ENCODE measurements around the gene MTG2.

Gene MTG2

GRCh38 chr20:62167474-62167873, 15.4 kb upstream of the MTG2 start:
- no CpG with 5 or more reads among the region's 6 CpGs for WGBS (ENCODE audit: extremely low coverage, insufficient coverage, insufficient read length)
- H3K4me3 ChIP-seq (ENCODE audit: low read depth, low read length), result no peak overlapping the region
- no peak overlapping the region for H2BK12ac ChIP-seq (ENCODE audit: low read length)
- H4K91ac ChIP-seq (ENCODE audit: low read depth, low read length), result no peak overlapping the region
- no peak overlapping the region for H2BK120ac ChIP-seq (ENCODE audit: insufficient read depth, low read length, poor library complexity)
- H3K23ac ChIP-seq (ENCODE audit: low read length), result no peak overlapping the region
- H3K4me2 ChIP-seq (ENCODE audit: low read length), result no peak overlapping the region
- no peaks in the 10 kb centered on the region for H3K79me2 ChIP-seq (ENCODE audit: control insufficient read depth, insufficient read depth, low read length, poor library complexity)
- H2BK5ac ChIP-seq (ENCODE audit: low read depth, low read length, poor library complexity), result no peak overlapping the region
- H4K8ac ChIP-seq (ENCODE audit: low read depth, low read length), result no peak overlapping the region
- no peak for DNase-seq
- no peaks in the 10 kb centered on the region for H3K27me3 ChIP-seq (ENCODE audit: insufficient read depth, low read length)
- H3K9me3 ChIP-seq (ENCODE audit: insufficient read depth, low read depth, low read length), result no peaks in the 10 kb centered on the region
- no peak overlapping the region for H3K14ac ChIP-seq (ENCODE audit: low read length)
- H4K12ac ChIP-seq (ENCODE audit: low read depth, low read length), result no peak overlapping the region
- H3K4me1 ChIP-seq (ENCODE audit: control insufficient read depth in 1 of 2, insufficient read depth in 2 of 2, low read length in 2 of 2), result peaks cover 0 to 3% of the 10 kb centered on the region in 2 experiments
- H3K9ac ChIP-seq (ENCODE audit: low read length), result no peak overlapping the region
- H2AK5ac ChIP-seq (ENCODE audit: low read length), result no peak overlapping the region
- H3K79me1 ChIP-seq (ENCODE audit: low read length), result no peaks in the 10 kb centered on the region
- H3K18ac ChIP-seq (ENCODE audit: low read length), result no peak overlapping the region
- no peak overlapping the region for H2AFZ ChIP-seq (ENCODE audit: insufficient read depth, low read length, poor library complexity)
- no peak overlapping the region for H3K4ac ChIP-seq (ENCODE audit: low read depth, low read length)
- H3K36me3 ChIP-seq (ENCODE audit: control insufficient read depth in 1 of 2, insufficient read depth in 2 of 2, low read length in 2 of 2), result peaks cover 64 to 66% of the 10 kb centered on the region in 2 experiments
- no peak overlapping the region for H3K27ac ChIP-seq (ENCODE audit: low read depth, low read length)

- no CpG with 5 or more reads among the region's 4 CpGs for WGBS (ENCODE audit: extremely low coverage, insufficient coverage, insufficient read length)
- no peak for DNase-seq
- Histone ChIP-seq H3K79me1 (ENCODE audit: low read length) (no peaks in the 10 kb centered on the region), H2BK12ac (ENCODE audit: low read length) (no peak overlapping the region), H3K27me3 (ENCODE audit: insufficient read depth, low read length) (no peaks in the 10 kb centered on the region), H3K9ac (ENCODE audit: low read length) (no peak overlapping the region), H2BK5ac (ENCODE audit: low read depth, low read length, poor library complexity) (no peak overlapping the region), H3K4ac (ENCODE audit: low read depth, low read length) (no peak overlapping the region), H2BK120ac (ENCODE audit: insufficient read depth, low read length, poor library complexity) (no peak overlapping the region), H3K14ac (ENCODE audit: low read length) (no peak overlapping the region), H3K4me2 (ENCODE audit: low read length) (no peak overlapping the region), H2AK5ac (ENCODE audit: low read length) (no peak overlapping the region), H3K4me1 (ENCODE audit: control insufficient read depth in 1 of 2, insufficient read depth in 2 of 2, low read length in 2 of 2) (peaks cover 0 to 3% of the 10 kb centered on the region in 2 experiments), H3K27ac (ENCODE audit: low read depth, low read length) (no peak overlapping the region), H3K4me3 (ENCODE audit: low read depth, low read length) (no peak overlapping the region), H3K9me3 (ENCODE audit: insufficient read depth, low read depth, low read length) (no peaks in the 10 kb centered on the region), H4K8ac (ENCODE audit: low read depth, low read length) (no peak overlapping the region), H3K36me3 (ENCODE audit: control insufficient read depth in 1 of 2, insufficient read depth in 2 of 2, low read length in 2 of 2) (peaks cover 64 to 66% of the 10 kb centered on the region in 2 experiments), H3K18ac (ENCODE audit: low read length) (no peak overlapping the region), H2AFZ (ENCODE audit: insufficient read depth, low read length, poor library complexity) (no peak overlapping the region), H4K91ac (ENCODE audit: low read depth, low read length) (no peak overlapping the region), H4K12ac (ENCODE audit: low read depth, low read length) (no peak overlapping the region), H3K23ac (ENCODE audit: low read length) (no peak overlapping the region), H3K79me2 (ENCODE audit: control insufficient read depth, insufficient read depth, low read length, poor library complexity) (no peaks in the 10 kb centered on the region)
Observed at GRCh38 chr20:62168061-62168460, 14.8 kb upstream of the MTG2 start.

GRCh38 chr20:62168890-62169435, 13.9 kb upstream of the MTG2 start:
- H4K8ac ChIP-seq (ENCODE audit: low read depth, low read length), result no peak overlapping the region
- H3K4me3 ChIP-seq (ENCODE audit: low read depth, low read length), result no peak overlapping the region
- H3K9ac ChIP-seq (ENCODE audit: low read length), result no peak overlapping the region
- H3K27me3 ChIP-seq (ENCODE audit: insufficient read depth, low read length), result no peaks in the 10 kb centered on the region
- H3K23ac ChIP-seq (ENCODE audit: low read length), result no peak overlapping the region
- no peak overlapping the region for H3K27ac ChIP-seq (ENCODE audit: low read depth, low read length)
- no peaks in the 10 kb centered on the region for H3K79me2 ChIP-seq (ENCODE audit: control insufficient read depth, insufficient read depth, low read length, poor library complexity)
- no peak overlapping the region for H4K12ac ChIP-seq (ENCODE audit: low read depth, low read length)
- H3K14ac ChIP-seq (ENCODE audit: low read length), result no peak overlapping the region
- DNase-seq, result no peak
- peaks cover 0 to 3% of the 10 kb centered on the region in 2 experiments for H3K4me1 ChIP-seq (ENCODE audit: control insufficient read depth in 1 of 2, insufficient read depth in 2 of 2, low read length in 2 of 2)
- H2BK12ac ChIP-seq (ENCODE audit: low read length), result no peak overlapping the region
- H3K79me1 ChIP-seq (ENCODE audit: low read length), result no peaks in the 10 kb centered on the region
- H3K4ac ChIP-seq (ENCODE audit: low read depth, low read length), result no peak overlapping the region
- WGBS (ENCODE audit: extremely low coverage, insufficient coverage, insufficient read length), result no CpG with 5 or more reads among the region's 23 CpGs
- H2BK120ac ChIP-seq (ENCODE audit: insufficient read depth, low read length, poor library complexity), result no peak overlapping the region
- H4K91ac ChIP-seq (ENCODE audit: low read depth, low read length), result no peak overlapping the region
- no peak overlapping the region for H2AFZ ChIP-seq (ENCODE audit: insufficient read depth, low read length, poor library complexity)
- no peaks in the 10 kb centered on the region for H3K9me3 ChIP-seq (ENCODE audit: insufficient read depth, low read depth, low read length)
- no peak overlapping the region for H3K18ac ChIP-seq (ENCODE audit: low read length)
- H3K4me2 ChIP-seq (ENCODE audit: low read length), result no peak overlapping the region
- no peak overlapping the region for H2AK5ac ChIP-seq (ENCODE audit: low read length)
- H3K36me3 ChIP-seq (ENCODE audit: control insufficient read depth in 1 of 2, insufficient read depth in 2 of 2, low read length in 2 of 2), result peaks cover 61 to 62% of the 10 kb centered on the region in 2 experiments
- H2BK5ac ChIP-seq (ENCODE audit: low read depth, low read length, poor library complexity), result no peak overlapping the region

GRCh38 chr20:62170536-62170935, 12.3 kb upstream of the MTG2 start:
- no peaks in the 10 kb centered on the region for H3K79me2 ChIP-seq (ENCODE audit: control insufficient read depth, insufficient read depth, low read length, poor library complexity)
- H3K9me3 ChIP-seq (ENCODE audit: insufficient read depth, low read depth, low read length), result peaks cover 1% of the 10 kb centered on the region
- no peak overlapping the region for H3K4me3 ChIP-seq (ENCODE audit: low read depth, low read length)
- no peaks in the 10 kb centered on the region for H3K27me3 ChIP-seq (ENCODE audit: insufficient read depth, low read length)
- no CpG with 5 or more reads among the region's 9 CpGs for WGBS (ENCODE audit: extremely low coverage, insufficient coverage, insufficient read length)
- no peak overlapping the region for H3K27ac ChIP-seq (ENCODE audit: low read depth, low read length)
- H3K4ac ChIP-seq (ENCODE audit: low read depth, low read length), result no peak overlapping the region
- no peak overlapping the region for H2AFZ ChIP-seq (ENCODE audit: insufficient read depth, low read length, poor library complexity)
- no peak overlapping the region for H2BK5ac ChIP-seq (ENCODE audit: low read depth, low read length, poor library complexity)
- no peak overlapping the region for H3K4me2 ChIP-seq (ENCODE audit: low read length)
- DNase-seq, result no peak
- no peak overlapping the region for H3K23ac ChIP-seq (ENCODE audit: low read length)
- H3K18ac ChIP-seq (ENCODE audit: low read length), result no peak overlapping the region
- H4K12ac ChIP-seq (ENCODE audit: low read depth, low read length), result no peak overlapping the region
- H2BK120ac ChIP-seq (ENCODE audit: insufficient read depth, low read length, poor library complexity), result no peak overlapping the region
- no peak overlapping the region for H2BK12ac ChIP-seq (ENCODE audit: low read length)
- no peak overlapping the region for H3K9ac ChIP-seq (ENCODE audit: low read length)
- no peak overlapping the region for H4K91ac ChIP-seq (ENCODE audit: low read depth, low read length)
- peaks cover 59 to 61% of the 10 kb centered on the region in 2 experiments for H3K36me3 ChIP-seq (ENCODE audit: control insufficient read depth in 1 of 2, insufficient read depth in 2 of 2, low read length in 2 of 2)
- H4K8ac ChIP-seq (ENCODE audit: low read depth, low read length), result no peak overlapping the region
- no peak overlapping the region for H3K14ac ChIP-seq (ENCODE audit: low read length)
- no peaks in the 10 kb centered on the region for H3K79me1 ChIP-seq (ENCODE audit: low read length)
- H2AK5ac ChIP-seq (ENCODE audit: low read length), result no peak overlapping the region
- peaks cover 0 to 3% of the 10 kb centered on the region in 2 experiments for H3K4me1 ChIP-seq (ENCODE audit: control insufficient read depth in 1 of 2, insufficient read depth in 2 of 2, low read length in 2 of 2)

Measured in trophoblast cell (in vitro differentiated cells and primary cell).